PC-9 (cell line): Measurements from ENCODE around the gene ACOX1.

Experiments used
- CTCF ChIP-seq: fragments of 200-600 bp; sonication (generic); conservative IDR thresholded peaks from 2 replicates; pipeline ENCODE4 v1.6.1; 2017; ENCODE audit warnings: mixed run types, antibody characterized with exemption, mild to moderate bottlenecking, moderate library complexity
- EZH2 ChIP-seq: fragments of 200-600 bp; sonication (generic); IDR thresholded peaks from 2 replicates; pipeline ENCODE4 v1.8.0; 2017; ENCODE audit warnings: antibody characterized with exemption, low read depth

- TF ChIP-seq CTCF (no peak), EZH2 (no peak)
These were observed 56.6 kb downstream of the ACOX1 start for GRCh38 chr17:75922173-75922961.
